ENCODE results near the gene NAB2. TPM values are rescaled to one million over a fixed set of nuclear protein-coding genes. Genes with fewer than 3 reads are reported as not detected.

Gene NAB2
- total and polyA plus RNA-seq, 9 of the 15 experiments (the other 6 are each of a cell fraction or from before 2014, with no cell fraction given): 0.45 to 40.9 (median 20.4) TPM

DNA sequence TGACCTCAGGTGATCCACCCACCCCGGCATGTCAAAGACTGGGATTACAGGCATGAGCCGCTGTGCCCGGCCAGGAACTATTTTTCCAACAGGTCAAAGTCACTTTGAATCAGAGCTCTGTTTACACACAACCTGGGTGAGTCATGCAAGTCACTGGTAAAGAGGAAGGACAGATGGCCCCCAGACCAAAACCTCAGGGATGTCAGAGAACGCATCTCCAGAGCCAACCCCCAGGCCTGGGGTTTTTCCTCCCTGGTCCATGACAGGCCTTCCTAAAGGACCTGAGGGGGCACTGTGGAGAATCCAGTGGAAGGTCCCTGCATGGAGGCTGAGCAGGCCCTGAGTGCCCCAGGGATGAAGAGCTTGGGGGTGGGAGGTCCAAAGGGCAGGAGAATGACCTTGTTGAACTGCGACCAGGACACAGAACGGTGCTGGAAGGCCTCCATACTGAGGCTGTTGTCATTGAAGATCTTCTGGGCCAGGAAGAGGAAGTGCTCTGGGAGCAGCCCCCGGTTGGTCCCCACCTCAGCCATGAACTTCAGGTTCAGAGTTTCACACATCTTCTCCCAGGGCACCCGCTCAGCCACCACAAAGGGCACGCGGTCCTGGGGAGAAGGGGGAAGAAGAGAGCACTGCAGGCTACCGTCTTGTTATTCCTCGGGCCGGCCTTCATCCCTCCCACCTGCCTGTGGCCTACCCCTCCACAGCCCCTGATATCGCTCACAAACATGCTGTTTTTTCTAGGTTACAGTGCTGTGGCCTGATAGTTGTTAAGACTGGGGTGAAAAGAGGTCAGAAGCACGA lies 13.2 kb downstream of the NAB2 start (continued):
- TF ChIP-seq NFE2 (IDR thresholded peaks at IDR 0.05; ENCODE audit: low read depth) (peak; percentile 64), MTA2 (IDR thresholded peaks at IDR 0.05; ENCODE audit: low read depth) (0 out of 2 replicates have a peak, but pooled peaks have one; percentile 20), TBL1XR1 (IDR thresholded peaks at IDR 0.05; ENCODE audit: low read length in 2 of 2) (peak in 1 of 2 experiments; percentile 42; a peak in 1 of 4 replicates), TCF3 (CRISPR knock-in tag; IDR thresholded peaks at IDR 0.05) (peak; percentile 81), HDAC1 (IDR thresholded peaks at IDR 0.05) (peak in 1 of 2 experiments; percentile 29; a peak in 1 of 4 replicates), SPI1 (IDR thresholded peaks at IDR 0.05; ENCODE audit: borderline replicate concordance, low read depth, low read length) (peak; percentile 97), ZFX (CRISPR knock-in tag; IDR thresholded peaks at IDR 0.05) (peak; percentile 79), ZNF41 (CRISPR knock-in tag; conservative IDR thresholded peaks at IDR 0.05) (no peak)
- TF ChIP-seq, protein P1, sequence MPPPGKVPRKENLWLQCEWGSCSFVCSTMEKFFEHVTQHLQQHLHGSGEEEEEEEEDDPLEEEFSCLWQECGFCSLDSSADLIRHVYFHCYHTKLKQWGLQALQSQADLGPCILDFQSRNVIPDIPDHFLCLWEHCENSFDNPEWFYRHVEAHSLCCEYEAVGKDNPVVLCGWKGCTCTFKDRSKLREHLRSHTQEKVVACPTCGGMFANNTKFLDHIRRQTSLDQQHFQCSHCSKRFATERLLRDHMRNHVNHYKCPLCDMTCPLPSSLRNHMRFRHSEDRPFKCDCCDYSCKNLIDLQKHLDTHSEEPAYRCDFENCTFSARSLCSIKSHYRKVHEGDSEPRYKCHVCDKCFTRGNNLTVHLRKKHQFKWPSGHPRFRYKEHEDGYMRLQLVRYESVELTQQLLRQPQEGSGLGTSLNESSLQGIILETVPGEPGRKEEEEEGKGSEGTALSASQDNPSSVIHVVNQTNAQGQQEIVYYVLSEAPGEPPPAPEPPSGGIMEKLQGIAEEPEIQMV (tag; conservative IDR thresholded peaks at IDR 0.05; ENCODE audit: low read depth): 0 out of 2 replicates have a peak, but pooled peaks have one; percentile 19
- TF ChIP-seq, protein P2, sequence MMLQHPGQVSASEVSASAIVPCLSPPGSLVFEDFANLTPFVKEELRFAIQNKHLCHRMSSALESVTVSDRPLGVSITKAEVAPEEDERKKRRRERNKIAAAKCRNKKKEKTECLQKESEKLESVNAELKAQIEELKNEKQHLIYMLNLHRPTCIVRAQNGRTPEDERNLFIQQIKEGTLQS (IDR thresholded peaks at IDR 0.05): peak; percentile 83
- TF ChIP-seq, protein P2 (CRISPR knock-in tag; conservative IDR thresholded peaks at IDR 0.05): no peak
- TF ChIP-seq, protein P3, sequence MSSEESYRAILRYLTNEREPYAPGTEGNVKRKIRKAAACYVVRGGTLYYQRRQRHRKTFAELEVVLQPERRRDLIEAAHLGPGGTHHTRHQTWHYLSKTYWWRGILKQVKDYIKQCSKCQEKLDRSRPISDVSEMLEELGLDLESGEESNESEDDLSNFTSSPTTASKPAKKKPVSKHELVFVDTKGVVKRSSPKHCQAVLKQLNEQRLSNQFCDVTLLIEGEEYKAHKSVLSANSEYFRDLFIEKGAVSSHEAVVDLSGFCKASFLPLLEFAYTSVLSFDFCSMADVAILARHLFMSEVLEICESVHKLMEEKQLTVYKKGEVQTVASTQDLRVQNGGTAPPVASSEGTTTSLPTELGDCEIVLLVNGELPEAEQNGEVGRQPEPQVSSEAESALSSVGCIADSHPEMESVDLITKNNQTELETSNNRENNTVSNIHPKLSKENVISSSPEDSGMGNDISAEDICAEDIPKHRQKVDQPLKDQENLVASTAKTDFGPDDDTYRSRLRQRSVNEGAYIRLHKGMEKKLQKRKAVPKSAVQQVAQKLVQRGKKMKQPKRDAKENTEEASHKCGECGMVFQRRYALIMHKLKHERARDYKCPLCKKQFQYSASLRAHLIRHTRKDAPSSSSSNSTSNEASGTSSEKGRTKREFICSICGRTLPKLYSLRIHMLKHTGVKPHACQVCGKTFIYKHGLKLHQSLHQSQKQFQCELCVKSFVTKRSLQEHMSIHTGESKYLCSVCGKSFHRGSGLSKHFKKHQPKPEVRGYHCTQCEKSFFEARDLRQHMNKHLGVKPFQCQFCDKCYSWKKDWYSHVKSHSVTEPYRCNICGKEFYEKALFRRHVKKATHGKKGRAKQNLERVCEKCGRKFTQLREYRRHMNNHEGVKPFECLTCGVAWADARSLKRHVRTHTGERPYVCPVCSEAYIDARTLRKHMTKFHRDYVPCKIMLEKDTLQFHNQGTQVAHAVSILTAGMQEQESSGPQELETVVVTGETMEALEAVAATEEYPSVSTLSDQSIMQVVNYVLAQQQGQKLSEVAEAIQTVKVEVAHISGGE (CRISPR knock-in tag; IDR thresholded peaks at IDR 0.05): peak in 1 of 3 experiments; percentile 48; a peak in 1 of 6 replicates
- TF ChIP-seq, protein P4, sequence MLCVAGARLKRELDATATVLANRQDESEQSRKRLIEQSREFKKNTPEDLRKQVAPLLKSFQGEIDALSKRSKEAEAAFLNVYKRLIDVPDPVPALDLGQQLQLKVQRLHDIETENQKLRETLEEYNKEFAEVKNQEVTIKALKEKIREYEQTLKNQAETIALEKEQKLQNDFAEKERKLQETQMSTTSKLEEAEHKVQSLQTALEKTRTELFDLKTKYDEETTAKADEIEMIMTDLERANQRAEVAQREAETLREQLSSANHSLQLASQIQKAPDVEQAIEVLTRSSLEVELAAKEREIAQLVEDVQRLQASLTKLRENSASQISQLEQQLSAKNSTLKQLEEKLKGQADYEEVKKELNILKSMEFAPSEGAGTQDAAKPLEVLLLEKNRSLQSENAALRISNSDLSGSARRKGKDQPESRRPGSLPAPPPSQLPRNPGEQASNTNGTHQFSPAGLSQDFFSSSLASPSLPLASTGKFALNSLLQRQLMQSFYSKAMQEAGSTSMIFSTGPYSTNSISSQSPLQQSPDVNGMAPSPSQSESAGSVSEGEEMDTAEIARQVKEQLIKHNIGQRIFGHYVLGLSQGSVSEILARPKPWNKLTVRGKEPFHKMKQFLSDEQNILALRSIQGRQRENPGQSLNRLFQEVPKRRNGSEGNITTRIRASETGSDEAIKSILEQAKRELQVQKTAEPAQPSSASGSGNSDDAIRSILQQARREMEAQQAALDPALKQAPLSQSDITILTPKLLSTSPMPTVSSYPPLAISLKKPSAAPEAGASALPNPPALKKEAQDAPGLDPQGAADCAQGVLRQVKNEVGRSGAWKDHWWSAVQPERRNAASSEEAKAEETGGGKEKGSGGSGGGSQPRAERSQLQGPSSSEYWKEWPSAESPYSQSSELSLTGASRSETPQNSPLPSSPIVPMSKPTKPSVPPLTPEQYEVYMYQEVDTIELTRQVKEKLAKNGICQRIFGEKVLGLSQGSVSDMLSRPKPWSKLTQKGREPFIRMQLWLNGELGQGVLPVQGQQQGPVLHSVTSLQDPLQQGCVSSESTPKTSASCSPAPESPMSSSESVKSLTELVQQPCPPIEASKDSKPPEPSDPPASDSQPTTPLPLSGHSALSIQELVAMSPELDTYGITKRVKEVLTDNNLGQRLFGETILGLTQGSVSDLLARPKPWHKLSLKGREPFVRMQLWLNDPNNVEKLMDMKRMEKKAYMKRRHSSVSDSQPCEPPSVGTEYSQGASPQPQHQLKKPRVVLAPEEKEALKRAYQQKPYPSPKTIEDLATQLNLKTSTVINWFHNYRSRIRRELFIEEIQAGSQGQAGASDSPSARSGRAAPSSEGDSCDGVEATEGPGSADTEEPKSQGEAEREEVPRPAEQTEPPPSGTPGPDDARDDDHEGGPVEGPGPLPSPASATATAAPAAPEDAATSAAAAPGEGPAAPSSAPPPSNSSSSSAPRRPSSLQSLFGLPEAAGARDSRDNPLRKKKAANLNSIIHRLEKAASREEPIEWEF (CRISPR knock-in tag; IDR thresholded peaks at IDR 0.05): no peak
- TF ChIP-seq, protein P5, sequence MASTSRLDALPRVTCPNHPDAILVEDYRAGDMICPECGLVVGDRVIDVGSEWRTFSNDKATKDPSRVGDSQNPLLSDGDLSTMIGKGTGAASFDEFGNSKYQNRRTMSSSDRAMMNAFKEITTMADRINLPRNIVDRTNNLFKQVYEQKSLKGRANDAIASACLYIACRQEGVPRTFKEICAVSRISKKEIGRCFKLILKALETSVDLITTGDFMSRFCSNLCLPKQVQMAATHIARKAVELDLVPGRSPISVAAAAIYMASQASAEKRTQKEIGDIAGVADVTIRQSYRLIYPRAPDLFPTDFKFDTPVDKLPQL (IDR thresholded peaks at IDR 0.05; ENCODE audit: extremely low read depth, insufficient read length): no peak

Measured in K562 (cell line).